IPS-18c (cell line): ENCODE results near the gene FBXL13.
"Not testable (repeated sequence)": the region's sequence is repeated elsewhere in the genome, so short reads cannot be mapped to it uniquely, and the experiment has no call there.

ENCODE experiments used
- H3K4me3 ChIP-seq: 2 replicates; pipeline ENCODE4 v1.7.0; 2013; ENCODE audit warnings: low read depth, mild to moderate bottlenecking, low read length, moderate library complexity; ENCODE audit not compliant: insufficient read depth
- H3K9me3 ChIP-seq: one replicate; pipeline ENCODE4 v1.6.1; 2013; ENCODE audit warnings: mild to moderate bottlenecking, low read length, moderate library complexity; ENCODE audit not compliant: control insufficient read depth, insufficient read depth

FBXL13 gene

DNA sequence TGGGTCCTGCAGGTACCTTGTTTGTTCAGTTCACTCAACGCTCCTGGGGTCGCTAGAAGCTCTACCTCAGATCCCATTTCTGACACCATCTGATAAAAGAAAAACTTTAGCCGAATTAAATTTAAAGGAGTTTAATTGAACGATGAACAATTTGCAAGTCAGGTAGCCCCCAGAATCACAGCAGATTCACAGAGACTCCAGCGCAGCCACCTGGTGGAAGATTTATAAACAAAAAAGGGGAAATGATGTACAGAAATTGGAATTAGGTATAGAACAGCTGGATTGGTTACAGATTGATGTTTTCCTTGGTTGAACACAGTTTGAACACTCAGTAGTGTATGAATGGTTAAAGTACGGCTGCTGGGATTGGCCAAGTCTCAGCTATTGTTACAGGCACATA, 23.1 kb downstream of the FBXL13 start:
- Histone ChIP-seq H3K9me3 (peaks cover 3% of the 10 kb centered on the region), H3K4me3 (no peak overlapping the region)

DNA sequence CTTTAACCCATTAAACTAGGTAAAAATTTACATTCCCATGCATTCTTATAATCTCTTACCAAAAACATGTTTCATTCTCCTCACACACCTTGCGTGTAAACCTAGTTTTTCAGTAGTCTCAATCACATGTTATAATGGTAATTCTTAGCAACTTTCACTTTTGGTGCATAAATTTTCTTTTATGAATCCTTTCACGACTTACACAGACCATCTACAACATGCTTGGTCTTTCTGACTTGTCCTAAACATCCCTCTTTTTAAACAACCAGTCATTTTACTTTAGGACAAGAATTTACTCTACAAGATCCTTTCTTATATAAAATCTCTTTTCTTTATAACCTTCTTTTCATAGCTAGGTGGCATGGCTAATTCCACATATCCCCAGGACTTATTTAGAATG, 25.8 kb downstream of the FBXL13 start:
- Histone ChIP-seq H3K4me3 (no peak overlapping the region), H3K9me3 (peaks cover 3% of the 10 kb centered on the region)

DNA sequence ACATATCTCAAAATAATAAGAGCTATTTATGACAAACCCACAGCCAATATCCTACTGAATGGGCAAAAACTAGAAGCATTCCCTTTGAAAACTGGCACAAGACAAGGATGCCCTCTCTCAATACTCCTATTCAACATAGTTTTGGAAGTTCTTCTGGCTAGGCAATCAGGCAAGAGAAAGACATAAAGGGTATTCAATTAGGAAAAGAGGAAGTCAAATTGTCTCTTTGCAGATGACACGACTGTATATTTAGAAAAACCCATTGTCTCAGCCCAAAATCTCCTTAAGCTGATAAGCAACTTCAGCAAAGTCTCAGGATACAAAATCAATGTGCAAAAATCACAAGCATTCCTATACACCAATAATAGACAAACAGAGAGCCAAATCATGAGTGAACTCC, 32.8 kb downstream of the FBXL13 start:
- not testable (repeated sequence) for H3K4me3 ChIP-seq, H3K9me3 ChIP-seq

DNA sequence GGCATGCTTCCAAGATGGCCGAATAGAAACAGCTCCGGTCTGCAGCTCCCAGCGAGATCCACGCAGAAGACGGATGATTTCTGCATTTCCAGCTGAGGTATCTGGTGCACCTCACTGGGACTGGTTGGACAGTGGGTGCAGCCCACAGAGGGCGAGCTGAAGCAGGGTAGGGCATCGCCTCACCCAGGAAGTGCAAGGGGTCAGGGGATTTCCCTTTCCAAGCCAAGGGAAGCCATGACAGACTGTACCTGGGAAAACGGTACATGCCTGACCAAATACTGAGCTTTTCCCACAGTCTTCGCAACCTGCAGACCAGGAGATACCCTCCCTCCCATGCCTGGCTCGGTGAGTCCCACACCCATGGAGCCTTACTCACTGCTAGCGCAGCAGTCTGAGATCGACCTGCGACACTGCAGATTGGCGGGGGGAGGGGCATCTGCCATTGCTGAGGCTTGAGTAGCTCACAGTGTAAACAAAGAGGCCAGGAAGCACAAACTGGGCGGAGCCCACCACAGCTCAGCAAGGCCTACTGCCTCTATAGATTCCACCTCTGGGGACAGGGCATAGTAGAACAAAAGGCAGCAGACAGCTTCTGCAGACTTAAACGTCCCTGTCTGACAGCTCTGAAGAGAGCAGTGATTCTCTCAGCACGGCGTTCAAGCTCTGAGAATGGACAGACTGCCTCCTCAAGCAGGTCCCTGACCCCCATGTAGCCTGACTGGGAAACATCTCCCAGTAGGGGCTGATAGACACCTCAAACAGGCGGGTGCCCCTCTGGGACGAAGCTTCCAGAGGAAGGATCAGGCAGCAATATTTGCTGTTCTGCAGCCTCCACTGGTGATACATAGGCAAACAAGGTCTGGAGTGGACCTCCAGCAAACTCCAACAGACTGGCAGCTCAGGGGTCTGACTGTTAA, 36.5 kb downstream of the FBXL13 start:
- H3K9me3 ChIP-seq, H3K4me3 ChIP-seq: not testable (repeated sequence)

DNA sequence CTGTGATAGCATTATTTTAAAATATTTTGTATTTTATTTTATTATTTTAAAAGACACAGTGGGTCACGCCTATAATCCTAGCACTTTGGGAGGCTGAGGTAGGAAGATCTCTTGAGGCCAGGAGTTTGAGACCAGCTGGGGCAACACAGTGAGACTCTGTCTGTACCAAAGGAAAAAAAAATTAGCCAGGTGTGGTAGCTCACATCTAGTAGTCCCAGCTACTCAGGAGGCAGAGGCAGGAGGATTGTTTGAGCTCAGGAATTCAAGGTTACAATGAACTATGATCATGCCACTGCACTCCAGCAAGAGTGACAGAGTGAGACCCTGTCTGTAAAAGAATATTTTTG, 37.1 kb downstream of the FBXL13 start:
- H3K4me3 ChIP-seq = no peak overlapping the region

DNA sequence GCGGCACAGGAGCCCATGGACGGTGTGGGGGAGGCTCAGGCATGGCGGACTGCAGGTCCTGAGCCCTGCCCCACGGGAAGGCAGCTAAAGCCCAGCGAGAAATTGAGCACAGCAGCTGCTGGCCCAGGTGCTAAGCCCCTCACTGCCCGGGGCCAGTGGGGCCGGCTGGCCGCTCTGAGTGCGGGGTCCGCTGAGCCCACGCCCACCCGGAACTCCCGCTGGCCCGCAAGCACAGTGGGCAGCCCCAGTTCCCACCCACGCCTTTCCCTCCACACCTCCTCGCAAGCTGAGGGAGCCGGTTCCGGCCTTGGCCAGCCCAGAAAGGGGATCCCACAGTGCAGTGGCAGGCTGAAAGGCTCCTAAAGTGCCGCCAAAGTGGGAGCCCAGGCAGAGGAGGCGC, 40.3 kb downstream of the FBXL13 start:
- H3K9me3 ChIP-seq, H3K4me3 ChIP-seq: not testable (repeated sequence)

More for the DNA sequence above, 37.1 kb downstream of the FBXL13 start:
- peaks cover 4% of the 10 kb centered on the region for H3K9me3 ChIP-seq

DNA sequence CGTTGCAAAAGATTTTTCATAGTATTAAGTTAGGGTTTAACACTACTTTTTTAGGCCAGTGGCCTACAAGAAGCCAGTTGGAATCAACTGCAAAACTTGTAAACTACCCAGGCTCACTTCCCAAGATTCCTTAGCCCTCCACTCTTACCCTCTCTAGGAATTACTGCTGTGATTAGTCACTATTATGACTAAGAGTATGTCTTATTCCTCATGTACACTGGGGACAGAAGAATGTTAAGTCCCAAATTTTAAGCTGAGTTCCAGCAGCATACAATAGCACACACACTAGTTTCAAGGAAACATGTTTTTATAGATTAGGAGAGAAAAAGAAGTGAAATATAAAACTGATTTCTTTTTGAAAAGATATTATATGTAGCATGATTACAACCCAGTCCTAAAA, 42.8 kb downstream of the FBXL13 start:
- H3K4me3 ChIP-seq = no peak overlapping the region
- no peaks in the 10 kb centered on the region for H3K9me3 ChIP-seq

DNA sequence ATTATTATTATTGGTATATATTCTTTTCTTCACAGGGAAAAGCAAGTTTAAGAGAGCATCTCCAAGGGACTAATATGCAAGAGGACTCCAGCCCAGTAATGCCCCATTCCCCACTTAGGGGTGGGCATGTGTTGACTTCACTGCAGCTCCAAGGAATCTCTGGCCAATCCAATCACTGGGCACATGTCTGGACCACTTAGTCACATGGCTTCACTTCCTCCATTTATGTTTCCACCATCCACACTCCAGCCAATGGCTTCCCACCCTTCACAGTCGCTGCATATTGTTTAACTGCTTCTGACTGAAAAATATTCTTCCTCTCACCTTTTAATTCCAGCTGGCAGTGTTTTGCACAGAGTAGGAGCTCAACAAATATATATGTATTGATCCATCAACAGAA, 43.6 kb downstream of the FBXL13 start:
- H3K9me3 ChIP-seq = no peaks in the 10 kb centered on the region
- no peak overlapping the region for H3K4me3 ChIP-seq

DNA sequence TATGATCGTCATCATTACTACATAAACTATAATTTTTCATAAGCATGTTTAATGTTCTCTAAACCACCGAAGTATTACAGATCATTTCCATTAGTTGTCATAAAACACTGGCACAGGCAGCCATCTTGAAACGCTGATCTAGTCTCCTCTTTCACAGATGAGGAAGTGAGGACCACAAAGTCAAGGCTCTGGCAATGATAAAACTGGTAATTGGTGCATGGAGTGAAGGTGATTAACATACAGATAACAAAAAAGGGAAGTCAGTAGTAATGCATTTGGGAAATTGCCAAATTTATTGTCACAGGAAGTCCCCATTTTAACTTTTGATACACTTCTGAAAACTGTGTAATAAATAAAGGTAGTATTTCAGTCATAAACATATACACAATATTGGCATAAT, 49.3 kb downstream of the FBXL13 start:
- Histone ChIP-seq H3K9me3 (no peaks in the 10 kb centered on the region), H3K4me3 (no peak overlapping the region)

DNA sequence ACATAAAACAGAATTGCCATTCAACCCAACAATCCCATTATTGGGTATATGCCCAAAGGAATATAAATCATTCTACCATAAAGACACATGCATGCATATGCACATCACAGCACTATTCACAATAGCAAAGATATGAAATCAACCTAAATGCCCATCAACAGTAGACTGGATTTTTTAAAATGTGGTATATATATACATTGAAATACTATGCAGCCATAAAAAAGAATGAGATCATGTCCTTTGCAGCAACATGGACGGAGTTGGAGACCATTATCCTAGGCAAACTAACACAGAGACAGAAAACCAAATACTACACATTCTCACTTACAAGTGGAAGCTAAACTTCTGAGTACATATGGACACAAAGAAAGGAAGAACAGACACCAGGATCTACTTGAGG, 51.0 kb downstream of the FBXL13 start:
- not testable (repeated sequence) for H3K9me3 ChIP-seq

DNA sequence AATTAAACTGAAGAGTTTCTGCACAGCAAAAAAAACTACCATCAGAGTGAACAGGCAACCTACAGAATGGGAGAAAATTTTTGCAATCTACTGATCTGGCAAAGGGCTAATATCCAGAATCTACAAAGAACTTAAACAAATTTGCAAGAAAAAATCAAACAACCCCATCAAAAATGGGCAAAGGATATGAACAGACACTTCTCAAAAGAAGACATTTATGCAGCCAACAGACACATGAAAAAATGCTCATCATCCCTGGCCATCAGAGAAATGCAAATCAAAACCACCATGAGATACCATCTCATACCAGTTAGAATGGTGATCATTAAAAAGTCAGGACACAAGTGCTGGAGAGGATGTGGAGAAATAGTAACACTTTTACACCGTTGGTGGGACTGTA, 53.1 kb downstream of the FBXL13 start:
- H3K4me3 ChIP-seq, H3K9me3 ChIP-seq: not testable (repeated sequence)

More for the DNA sequence above, 51.0 kb downstream of the FBXL13 start:
- not testable (repeated sequence) for H3K4me3 ChIP-seq

DNA sequence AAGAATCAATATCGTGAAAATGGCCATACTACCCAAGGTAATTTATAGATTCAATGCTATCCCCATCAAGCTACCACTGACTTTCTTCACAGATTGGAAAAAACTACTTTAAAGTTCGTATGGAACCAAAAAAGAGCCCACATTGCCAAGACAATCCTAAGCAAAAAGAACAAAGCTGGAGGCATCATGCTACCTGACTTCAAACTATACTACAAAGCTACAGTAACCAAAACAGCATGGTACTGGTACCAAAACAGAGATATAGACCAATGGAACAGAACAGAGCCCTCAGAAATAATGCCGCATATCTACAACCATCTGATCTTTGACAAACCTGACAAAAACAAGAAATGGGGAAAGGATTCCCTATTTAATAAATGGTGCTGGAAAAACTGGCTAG, 53.7 kb downstream of the FBXL13 start:
- H3K9me3 ChIP-seq, H3K4me3 ChIP-seq: not testable (repeated sequence)

DNA sequence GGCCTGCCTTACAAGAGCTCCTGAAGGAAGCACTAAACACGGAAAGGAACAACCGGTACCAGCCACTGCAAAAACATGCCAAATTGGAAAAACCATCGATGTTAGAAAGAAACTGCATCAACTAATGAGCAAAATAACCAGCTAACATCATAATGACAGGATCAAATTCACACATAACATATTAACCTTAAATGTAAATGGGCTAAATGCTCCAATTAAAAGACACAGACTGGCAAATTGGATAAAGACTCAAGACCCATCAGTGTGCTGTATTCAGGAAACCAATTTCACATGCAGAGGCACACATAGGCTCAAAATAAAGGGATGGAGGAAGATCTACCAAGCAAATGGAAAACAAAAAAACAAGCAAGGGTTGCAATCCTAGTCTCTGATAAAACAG, 56.3 kb downstream of the FBXL13 start:
- not testable (repeated sequence) for H3K9me3 ChIP-seq, H3K4me3 ChIP-seq

DNA sequence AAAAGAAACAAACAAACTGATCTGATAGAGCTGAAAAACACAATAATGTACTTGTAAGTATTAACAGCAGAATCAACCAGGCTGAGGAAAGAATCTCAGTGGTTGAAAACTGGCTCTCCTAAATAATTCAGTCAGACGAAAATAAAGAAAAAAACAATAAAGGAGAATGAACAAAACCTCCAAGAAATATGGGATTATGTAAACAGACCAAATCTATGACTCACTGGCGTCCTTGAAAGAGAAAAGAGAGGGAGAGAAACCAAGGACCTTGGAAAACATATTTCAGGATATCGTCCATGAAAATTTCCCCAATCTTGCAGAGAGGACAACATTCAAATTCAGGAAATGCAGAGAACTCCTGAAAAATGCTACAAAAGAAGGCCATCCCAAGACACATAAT, 62.9 kb downstream of the FBXL13 start:
- H3K4me3 ChIP-seq = no peak overlapping the region
- H3K9me3 ChIP-seq = peaks cover 6% of the 10 kb centered on the region

DNA sequence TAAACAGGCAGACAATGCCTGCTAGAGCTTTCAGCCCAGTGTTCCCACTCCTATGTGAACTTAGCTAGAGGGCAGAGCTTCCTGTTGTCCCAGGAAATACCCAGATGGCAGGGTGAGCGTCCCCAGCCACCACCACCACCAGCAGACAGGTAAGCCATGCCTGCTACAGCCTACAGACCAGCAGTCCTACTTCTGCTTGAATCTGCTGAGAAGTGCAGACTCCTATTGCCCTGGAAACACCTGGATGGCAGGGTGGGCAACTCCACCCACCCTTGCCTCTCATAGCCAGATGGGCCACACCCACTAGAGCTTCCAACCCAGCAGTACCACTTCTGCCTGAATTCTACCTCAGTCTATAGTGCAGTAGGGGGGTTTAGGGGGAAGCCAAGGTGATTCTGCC, 64.4 kb downstream of the FBXL13 start:
- Histone ChIP-seq H3K9me3 (no peaks in the 10 kb centered on the region), H3K4me3 (no peak overlapping the region)

DNA sequence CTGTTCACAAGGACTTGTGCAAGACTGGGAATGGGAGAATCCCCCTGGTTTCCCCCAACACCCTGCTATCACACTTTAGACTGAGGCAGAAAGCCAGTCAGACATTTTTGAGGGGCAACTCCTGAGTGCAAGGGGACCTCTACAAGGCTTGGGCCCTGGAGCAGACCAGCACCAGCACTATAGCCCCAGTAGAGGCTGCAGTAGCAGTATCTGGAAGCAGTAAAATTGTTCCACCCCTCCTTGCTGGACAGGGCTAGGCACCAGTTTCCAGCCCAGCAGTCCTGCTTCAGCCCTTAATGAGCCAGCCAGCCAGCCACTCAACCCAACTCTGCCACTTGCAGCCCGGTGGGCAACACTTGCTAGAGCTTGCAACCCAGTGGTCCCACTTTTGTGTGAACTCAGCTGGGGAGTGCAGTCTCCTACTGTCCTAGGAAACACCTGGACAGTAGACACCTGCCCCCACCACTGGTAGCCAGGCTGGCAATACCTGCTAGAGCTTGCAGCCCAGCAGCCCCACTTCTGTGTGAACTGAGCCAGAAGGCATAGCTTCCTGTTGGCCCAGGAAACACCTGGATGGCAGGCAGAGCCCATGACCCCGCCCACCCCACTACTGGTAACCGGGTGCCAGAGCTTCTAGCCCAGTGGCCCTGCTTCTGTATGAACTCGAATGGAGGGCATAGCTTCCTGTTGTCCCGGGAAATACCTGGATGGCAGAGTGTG, 65.0 kb downstream of the FBXL13 start:
- no peaks in the 10 kb centered on the region for H3K9me3 ChIP-seq
- H3K4me3 ChIP-seq = no peak overlapping the region

DNA sequence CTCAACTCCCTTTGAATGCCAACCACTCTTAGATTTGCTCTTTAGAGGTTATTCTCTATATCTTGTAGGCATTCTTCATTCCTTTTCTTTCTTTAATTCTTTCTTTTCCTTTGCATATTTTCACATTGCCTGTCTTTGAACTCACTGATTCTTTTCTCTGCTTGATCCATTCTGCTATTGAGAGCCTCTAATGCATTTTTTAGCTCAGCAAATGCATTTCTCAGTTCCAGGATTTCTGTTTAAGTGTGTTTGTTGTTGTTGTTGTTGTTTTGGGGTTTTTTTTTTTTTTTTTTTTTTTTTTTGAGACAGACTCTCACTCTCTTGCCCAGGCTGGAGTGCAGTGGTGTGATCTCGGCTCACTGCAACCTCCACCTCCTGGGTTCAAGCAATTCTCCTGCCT, 71.6 kb downstream of the FBXL13 start:
- H3K9me3 ChIP-seq = no peaks in the 10 kb centered on the region

DNA sequence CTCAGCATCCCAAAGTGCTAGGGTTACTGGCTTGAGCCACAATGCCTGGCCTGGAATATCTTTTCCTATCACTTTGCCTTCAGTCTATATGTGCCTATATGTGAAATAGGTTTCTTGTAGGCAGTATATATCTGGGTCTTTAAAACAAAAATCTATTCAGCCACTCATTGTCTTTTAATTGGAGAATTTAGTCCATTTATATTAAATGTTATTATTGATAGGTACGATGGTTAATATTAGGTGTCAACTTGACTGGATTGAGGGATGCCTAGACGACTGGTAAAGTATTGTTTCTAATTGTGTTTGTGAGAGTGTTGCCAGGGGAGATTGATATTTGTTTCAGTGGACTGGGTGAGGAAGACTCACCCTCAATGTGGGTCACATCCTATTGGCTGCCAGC, 73.4 kb downstream of the FBXL13 start:
- no peak overlapping the region for H3K4me3 ChIP-seq
- no peaks in the 10 kb centered on the region for H3K9me3 ChIP-seq

More for the DNA sequence above, 71.6 kb downstream of the FBXL13 start:
- H3K4me3 ChIP-seq = no peak overlapping the region
